ENCODE data around the gene FN1.
"Not testable (repeated sequence)": the region's sequence is repeated elsewhere in the genome, so short reads cannot be mapped to it uniquely, and the experiment has no call there.

Gene FN1

GRCh38 chr2:215422676-215423075 is 13.2 kb downstream of the FN1 start:
- DNase-seq: no peak

GRCh38 chr2:215421859-215422461 is 13.9 kb downstream of the FN1 start:
- DNase-seq: no peak

GRCh38 chr2:215420471-215420935 is 15.4 kb downstream of the FN1 start:
- no peak for DNase-seq

GRCh38 chr2:215419769-215420470 is 15.9 kb downstream of the FN1 start:
- no peak for DNase-seq

- DNase-seq: no peak
Measured at GRCh38 chr2:215419113-215419512, 16.8 kb downstream of the FN1 start.

- DNase-seq: no peak
Measured at GRCh38 chr2:215418064-215418963, 17.6 kb downstream of the FN1 start.

GRCh38 chr2:215417400-215417951 is 18.4 kb downstream of the FN1 start:
- no peak for DNase-seq

- no peak for DNase-seq
Measured at GRCh38 chr2:215416656-215417055, 19.2 kb downstream of the FN1 start.

- DNase-seq: no peak
Measured at GRCh38 chr2:215415820-215416577, 19.9 kb downstream of the FN1 start.

GRCh38 chr2:215415218-215415617 is 20.6 kb downstream of the FN1 start:
- no peak for DNase-seq

GRCh38 chr2:215414674-215415073 is 21.2 kb downstream of the FN1 start:
- no peak for DNase-seq

- no peak for DNase-seq
Measured at GRCh38 chr2:215413974-215414373, 21.9 kb downstream of the FN1 start.

GRCh38 chr2:215413484-215413777 is 22.4 kb downstream of the FN1 start:
- no peak for DNase-seq

- no peak for DNase-seq
Measured at GRCh38 chr2:215411941-215412743, 23.7 kb downstream of the FN1 start.

GRCh38 chr2:215410932-215411285 is 25.0 kb downstream of the FN1 start:
- DNase-seq: no peak

- not testable (repeated sequence) for DNase-seq
Measured at GRCh38 chr2:215410181-215410931, 25.5 kb downstream of the FN1 start.

GRCh38 chr2:215409331-215410127 is 26.3 kb downstream of the FN1 start:
- DNase-seq: no peak

- not testable (repeated sequence) for DNase-seq
Measured at GRCh38 chr2:215408441-215408840, 27.4 kb downstream of the FN1 start.

GRCh38 chr2:215407590-215408264 is 28.1 kb downstream of the FN1 start:
- no peak for DNase-seq

GRCh38 chr2:215407061-215407460 is 28.8 kb downstream of the FN1 start:
- DNase-seq: no peak
